ENCODE measurements around the gene GOT1. TPM values are rescaled to one million over a fixed set of nuclear protein-coding genes. Genes with fewer than 3 reads are reported as not detected.

The GOT1 gene
- total and polyA plus RNA-seq, 2 experiments from 2014 or later: 36.8 to 37.7 TPM

DNA sequence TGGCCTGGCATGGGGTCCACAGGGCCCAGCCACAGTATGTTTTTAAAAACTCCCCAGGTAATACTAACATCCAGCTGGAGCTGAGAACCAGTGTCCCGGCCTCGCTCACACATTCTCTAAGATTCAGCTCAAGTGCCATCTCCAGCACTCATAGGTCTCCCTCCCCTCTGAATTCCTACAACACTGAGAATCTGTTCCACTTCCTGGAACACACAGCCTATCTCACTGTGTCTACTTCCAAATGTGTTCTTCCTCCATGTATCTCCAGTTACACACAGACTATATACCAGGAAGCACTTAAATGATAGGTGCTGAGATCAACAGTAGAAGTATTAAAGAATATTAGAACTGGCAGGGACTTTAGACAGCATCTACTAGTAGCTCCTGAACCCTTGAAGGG, 10.7 kb downstream of the GOT1 start:
- Mint-ChIP-seq H3K9me3 (no peaks in the 10 kb centered on the region), H3K27me3 (ENCODE audit: insufficient read depth, low read depth, poor library complexity) (no peaks in the 10 kb centered on the region), H3K4me3 (no peak overlapping the region), H3K4me1 (no peaks in the 10 kb centered on the region), H3K27ac (no peak overlapping the region), H3K36me3 (ENCODE audit: low read depth) (peaks cover 28% of the 10 kb centered on the region)
- no peak overlapping the region for H2AFZ ChIP-seq
- H3K4me3 ChIP-seq: no peak overlapping the region
- peaks cover 37% of the 10 kb centered on the region for H3K79me2 ChIP-seq (replicated peaks; ENCODE audit: insufficient read depth)
- TF ChIP-seq, protein P1, sequence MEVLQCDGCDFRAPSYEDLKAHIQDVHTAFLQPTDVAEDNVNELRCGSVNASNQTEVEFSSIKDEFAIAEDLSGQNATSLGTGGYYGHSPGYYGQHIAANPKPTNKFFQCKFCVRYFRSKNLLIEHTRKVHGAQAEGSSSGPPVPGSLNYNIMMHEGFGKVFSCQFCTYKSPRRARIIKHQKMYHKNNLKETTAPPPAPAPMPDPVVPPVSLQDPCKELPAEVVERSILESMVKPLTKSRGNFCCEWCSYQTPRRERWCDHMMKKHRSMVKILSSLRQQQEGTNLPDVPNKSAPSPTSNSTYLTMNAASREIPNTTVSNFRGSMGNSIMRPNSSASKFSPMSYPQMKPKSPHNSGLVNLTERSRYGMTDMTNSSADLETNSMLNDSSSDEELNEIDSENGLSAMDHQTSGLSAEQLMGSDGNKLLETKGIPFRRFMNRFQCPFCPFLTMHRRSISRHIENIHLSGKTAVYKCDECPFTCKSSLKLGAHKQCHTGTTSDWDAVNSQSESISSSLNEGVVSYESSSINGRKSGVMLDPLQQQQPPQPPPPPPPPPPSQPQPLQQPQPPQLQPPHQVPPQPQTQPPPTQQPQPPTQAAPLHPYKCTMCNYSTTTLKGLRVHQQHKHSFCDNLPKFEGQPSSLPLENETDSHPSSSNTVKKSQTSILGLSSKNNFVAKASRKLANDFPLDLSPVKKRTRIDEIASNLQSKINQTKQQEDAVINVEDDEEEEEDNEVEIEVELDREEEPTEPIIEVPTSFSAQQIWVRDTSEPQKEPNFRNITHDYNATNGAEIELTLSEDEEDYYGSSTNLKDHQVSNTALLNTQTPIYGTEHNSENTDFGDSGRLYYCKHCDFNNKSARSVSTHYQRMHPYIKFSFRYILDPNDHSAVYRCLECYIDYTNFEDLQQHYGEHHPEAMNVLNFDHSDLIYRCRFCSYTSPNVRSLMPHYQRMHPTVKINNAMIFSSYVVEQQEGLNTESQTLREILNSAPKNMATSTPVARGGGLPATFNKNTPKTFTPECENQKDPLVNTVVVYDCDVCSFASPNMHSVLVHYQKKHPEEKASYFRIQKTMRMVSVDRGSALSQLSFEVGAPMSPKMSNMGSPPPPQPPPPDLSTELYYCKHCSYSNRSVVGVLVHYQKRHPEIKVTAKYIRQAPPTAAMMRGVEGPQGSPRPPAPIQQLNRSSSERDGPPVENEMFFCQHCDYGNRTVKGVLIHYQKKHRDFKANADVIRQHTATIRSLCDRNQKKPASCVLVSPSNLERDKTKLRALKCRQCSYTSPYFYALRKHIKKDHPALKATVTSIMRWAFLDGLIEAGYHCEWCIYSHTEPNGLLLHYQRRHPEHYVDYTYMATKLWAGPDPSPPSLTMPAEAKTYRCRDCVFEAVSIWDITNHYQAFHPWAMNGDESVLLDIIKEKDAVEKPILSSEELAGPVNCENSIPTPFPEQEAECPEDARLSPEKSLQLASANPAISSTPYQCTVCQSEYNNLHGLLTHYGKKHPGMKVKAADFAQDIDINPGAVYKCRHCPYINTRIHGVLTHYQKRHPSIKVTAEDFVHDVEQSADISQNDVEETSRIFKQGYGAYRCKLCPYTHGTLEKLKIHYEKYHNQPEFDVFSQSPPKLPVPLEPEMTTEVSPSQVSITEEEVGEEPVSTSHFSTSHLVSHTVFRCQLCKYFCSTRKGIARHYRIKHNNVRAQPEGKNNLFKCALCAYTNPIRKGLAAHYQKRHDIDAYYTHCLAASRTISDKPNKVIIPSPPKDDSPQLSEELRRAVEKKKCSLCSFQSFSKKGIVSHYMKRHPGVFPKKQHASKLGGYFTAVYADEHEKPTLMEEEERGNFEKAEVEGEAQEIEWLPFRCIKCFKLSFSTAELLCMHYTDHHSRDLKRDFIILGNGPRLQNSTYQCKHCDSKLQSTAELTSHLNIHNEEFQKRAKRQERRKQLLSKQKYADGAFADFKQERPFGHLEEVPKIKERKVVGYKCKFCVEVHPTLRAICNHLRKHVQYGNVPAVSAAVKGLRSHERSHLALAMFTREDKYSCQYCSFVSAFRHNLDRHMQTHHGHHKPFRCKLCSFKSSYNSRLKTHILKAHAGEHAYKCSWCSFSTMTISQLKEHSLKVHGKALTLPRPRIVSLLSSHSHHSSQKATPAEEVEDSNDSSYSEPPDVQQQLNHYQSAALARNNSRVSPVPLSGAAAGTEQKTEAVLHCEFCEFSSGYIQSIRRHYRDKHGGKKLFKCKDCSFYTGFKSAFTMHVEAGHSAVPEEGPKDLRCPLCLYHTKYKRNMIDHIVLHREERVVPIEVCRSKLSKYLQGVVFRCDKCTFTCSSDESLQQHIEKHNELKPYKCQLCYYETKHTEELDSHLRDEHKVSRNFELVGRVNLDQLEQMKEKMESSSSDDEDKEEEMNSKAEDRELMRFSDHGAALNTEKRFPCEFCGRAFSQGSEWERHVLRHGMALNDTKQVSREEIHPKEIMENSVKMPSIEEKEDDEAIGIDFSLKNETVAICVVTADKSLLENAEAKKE (CRISPR knock-in tag; IDR thresholded peaks at IDR 0.05): no peak
- TF ChIP-seq NANOG (IDR thresholded peaks at IDR 0.05; ENCODE audit: borderline replicate concordance) (no peak), ZNF114 (CRISPR knock-in tag; IDR thresholded peaks at IDR 0.05) (no peak), STAT1 (IDR thresholded peaks at IDR 0.05; ENCODE audit: unreplicated experiment) (no peak), JUNB (IDR thresholded peaks at IDR 0.05; ENCODE audit: unreplicated experiment) (no peak), POLR2AphosphoS5 (IDR thresholded peaks at IDR 0.05; ENCODE audit: low read depth) (no peak), CREB1 (CRISPR knock-in tag; IDR thresholded peaks at IDR 0.05; ENCODE audit: low read depth) (no peak)
- TF ChIP-seq, protein P2, sequence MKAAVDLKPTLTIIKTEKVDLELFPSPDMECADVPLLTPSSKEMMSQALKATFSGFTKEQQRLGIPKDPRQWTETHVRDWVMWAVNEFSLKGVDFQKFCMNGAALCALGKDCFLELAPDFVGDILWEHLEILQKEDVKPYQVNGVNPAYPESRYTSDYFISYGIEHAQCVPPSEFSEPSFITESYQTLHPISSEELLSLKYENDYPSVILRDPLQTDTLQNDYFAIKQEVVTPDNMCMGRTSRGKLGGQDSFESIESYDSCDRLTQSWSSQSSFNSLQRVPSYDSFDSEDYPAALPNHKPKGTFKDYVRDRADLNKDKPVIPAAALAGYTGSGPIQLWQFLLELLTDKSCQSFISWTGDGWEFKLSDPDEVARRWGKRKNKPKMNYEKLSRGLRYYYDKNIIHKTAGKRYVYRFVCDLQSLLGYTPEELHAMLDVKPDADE (IDR thresholded peaks at IDR 0.05): no peak
- TF ChIP-seq, protein P3, sequence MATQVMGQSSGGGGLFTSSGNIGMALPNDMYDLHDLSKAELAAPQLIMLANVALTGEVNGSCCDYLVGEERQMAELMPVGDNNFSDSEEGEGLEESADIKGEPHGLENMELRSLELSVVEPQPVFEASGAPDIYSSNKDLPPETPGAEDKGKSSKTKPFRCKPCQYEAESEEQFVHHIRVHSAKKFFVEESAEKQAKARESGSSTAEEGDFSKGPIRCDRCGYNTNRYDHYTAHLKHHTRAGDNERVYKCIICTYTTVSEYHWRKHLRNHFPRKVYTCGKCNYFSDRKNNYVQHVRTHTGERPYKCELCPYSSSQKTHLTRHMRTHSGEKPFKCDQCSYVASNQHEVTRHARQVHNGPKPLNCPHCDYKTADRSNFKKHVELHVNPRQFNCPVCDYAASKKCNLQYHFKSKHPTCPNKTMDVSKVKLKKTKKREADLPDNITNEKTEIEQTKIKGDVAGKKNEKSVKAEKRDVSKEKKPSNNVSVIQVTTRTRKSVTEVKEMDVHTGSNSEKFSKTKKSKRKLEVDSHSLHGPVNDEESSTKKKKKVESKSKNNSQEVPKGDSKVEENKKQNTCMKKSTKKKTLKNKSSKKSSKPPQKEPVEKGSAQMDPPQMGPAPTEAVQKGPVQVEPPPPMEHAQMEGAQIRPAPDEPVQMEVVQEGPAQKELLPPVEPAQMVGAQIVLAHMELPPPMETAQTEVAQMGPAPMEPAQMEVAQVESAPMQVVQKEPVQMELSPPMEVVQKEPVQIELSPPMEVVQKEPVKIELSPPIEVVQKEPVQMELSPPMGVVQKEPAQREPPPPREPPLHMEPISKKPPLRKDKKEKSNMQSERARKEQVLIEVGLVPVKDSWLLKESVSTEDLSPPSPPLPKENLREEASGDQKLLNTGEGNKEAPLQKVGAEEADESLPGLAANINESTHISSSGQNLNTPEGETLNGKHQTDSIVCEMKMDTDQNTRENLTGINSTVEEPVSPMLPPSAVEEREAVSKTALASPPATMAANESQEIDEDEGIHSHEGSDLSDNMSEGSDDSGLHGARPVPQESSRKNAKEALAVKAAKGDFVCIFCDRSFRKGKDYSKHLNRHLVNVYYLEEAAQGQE (IDR thresholded peaks at IDR 0.05; ENCODE audit: unreplicated experiment): no peak
- TF ChIP-seq, protein P4, sequence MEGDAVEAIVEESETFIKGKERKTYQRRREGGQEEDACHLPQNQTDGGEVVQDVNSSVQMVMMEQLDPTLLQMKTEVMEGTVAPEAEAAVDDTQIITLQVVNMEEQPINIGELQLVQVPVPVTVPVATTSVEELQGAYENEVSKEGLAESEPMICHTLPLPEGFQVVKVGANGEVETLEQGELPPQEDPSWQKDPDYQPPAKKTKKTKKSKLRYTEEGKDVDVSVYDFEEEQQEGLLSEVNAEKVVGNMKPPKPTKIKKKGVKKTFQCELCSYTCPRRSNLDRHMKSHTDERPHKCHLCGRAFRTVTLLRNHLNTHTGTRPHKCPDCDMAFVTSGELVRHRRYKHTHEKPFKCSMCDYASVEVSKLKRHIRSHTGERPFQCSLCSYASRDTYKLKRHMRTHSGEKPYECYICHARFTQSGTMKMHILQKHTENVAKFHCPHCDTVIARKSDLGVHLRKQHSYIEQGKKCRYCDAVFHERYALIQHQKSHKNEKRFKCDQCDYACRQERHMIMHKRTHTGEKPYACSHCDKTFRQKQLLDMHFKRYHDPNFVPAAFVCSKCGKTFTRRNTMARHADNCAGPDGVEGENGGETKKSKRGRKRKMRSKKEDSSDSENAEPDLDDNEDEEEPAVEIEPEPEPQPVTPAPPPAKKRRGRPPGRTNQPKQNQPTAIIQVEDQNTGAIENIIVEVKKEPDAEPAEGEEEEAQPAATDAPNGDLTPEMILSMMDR (conservative IDR thresholded peaks at IDR 0.05; ENCODE audit: low read depth in 2 of 2): no peak
- ATAC-seq (no peak), DNase-seq (ENCODE audit: low spot score) (no peak)
- H3F3A ChIP-seq (replicated peaks; ENCODE audit: low read depth): no peaks in the 10 kb centered on the region
- H3K4me2 ChIP-seq: no peak overlapping the region
- H3K36me3 ChIP-seq (ENCODE audit: insufficient read depth): peaks cover 7% of the 10 kb centered on the region; the same call in 1 of the 2 replicates
- H3K27ac ChIP-seq (ENCODE audit: low read depth): no peak overlapping the region
- no peaks in the 10 kb centered on the region for H3K4me1 ChIP-seq (ENCODE audit: insufficient read depth)
- no peaks in the 10 kb centered on the region for H3K27me3 ChIP-seq (ENCODE audit: insufficient read depth)
- peaks cover 10% of the 10 kb centered on the region for H4K20me1 ChIP-seq (replicated peaks; ENCODE audit: insufficient read depth)
- H3K9me2 ChIP-seq (ENCODE audit: insufficient read depth): no peaks in the 10 kb centered on the region
